K562 (cell line): ENCODE measurements around the gene PCDH8. TPM values are rescaled to one million over a fixed set of nuclear protein-coding genes. Genes with fewer than 3 reads are reported as not detected.

ENCODE experiments used
- ATAC-seq: fragments of 200-7000 bp; cut with Tn5 transposase; 3 replicates; pipeline ENCODE4 v1.9.1; 2020; ENCODE audit warnings: moderate library complexity
- BruUV-seq: library from RNA; stranded (reverse); fragments of 400-500 nt; replicated peaks from 2 replicates; lab custom pipeline; 2021; lab: Mats Ljungman, UMichigan
- CTCF ChIA-PET: fragments of 300-600 bp; formaldehyde crosslinking; extraction: SDS; loops from one replicate; lab custom pipeline; 2021; ENCODE audit warnings: low intra/inter-chr PET ratio; lab: Yijun Ruan, JAX
- POLR2A ChIA-PET: fragments of 300-600, 350-650 bp; sonication (Branson Sonifier 250); formaldehyde crosslinking; extraction: SDS; loops from one replicate; lab custom pipeline; 2021; ENCODE audit warnings: antibody characterized with exemption, inconsistent platforms; lab: Yijun Ruan, JAX
- DNase-seq, 4 experiments: peaks; one replicate each; pipeline versions ENCODE4 v3.0.0 to v3.0.0-alpha.2; 2011 to 2018; ENCODE audit warnings: low spot score in 3 of 4, mixed read lengths in 3 of 4; ENCODE audit errors: extremely low read depth in 1 of 4
- FAIRE-seq: peaks from 2 replicates; lab custom pipeline; 2011; peaks lifted over from hg19 to GRCh38; lab: Jason Lieb, UNC
- H2AFZ ChIP-seq: 2 replicates; pipeline ENCODE4 v1.6.0; 2011; ENCODE audit warnings: low read depth, low read length, control low read depth, inconsistent platforms
- H3K27ac ChIP-seq: fragments of 200-600 bp; 3 replicates; pipeline ENCODE4 v1.8.0; 2011; ENCODE audit warnings: low read depth, mild to moderate bottlenecking, control low read depth, inconsistent platforms, low read length, moderate library complexity, mixed read lengths; ENCODE audit errors: extremely low read depth
- H3K27me3 ChIP-seq, 2 experiments: fragments of 300-600 bp in 1 of 2; 2 replicates in 1 of 2; 3 replicates in 1 of 2; pipeline versions ENCODE4 v1.6.0 to v1.8.0; 2011; ENCODE audit warnings: inconsistent platforms in 2 of 2, low read length in 2 of 2, mild to moderate bottlenecking in 1 of 2, mixed read lengths in 1 of 2, moderate library complexity in 1 of 2; ENCODE audit not compliant: control insufficient read depth in 2 of 2, insufficient read depth in 2 of 2
- H3K36me3 ChIP-seq: fragments of 300-600 bp; 3 replicates; pipeline ENCODE4 v1.8.0; 2011; ENCODE audit warnings: mild to moderate bottlenecking, low read length, inconsistent platforms; ENCODE audit not compliant: control insufficient read depth, insufficient read depth
- H3K4me1 ChIP-seq, 2 experiments: fragments of 200-600 bp in 1 of 2; replicated peaks in 1 of 2; 2 replicates in 1 of 2; 3 replicates in 1 of 2; pipeline versions ENCODE4 v1.5.1 to v1.8.0; 2011; ENCODE audit warnings: inconsistent platforms in 2 of 2, low read length in 2 of 2, mild to moderate bottlenecking in 1 of 2, mixed read lengths in 1 of 2, moderate library complexity in 1 of 2; ENCODE audit not compliant: control insufficient read depth in 2 of 2, insufficient read depth in 2 of 2
- H3K4me2 ChIP-seq: 2 replicates; pipeline ENCODE4 v1.6.1; 2011; ENCODE audit warnings: low read length, control low read depth, inconsistent platforms, mixed read lengths; ENCODE audit not compliant: insufficient read depth
- H3K4me3 ChIP-seq: fragments of 200-600 bp; sonication (generic), shearing (Covaris generic); 2 replicates; pipeline ENCODE4 v1.5.1; 2016; ENCODE audit warnings: control low read depth, inconsistent platforms
- H3K79me2 ChIP-seq: fragments of 200-600 bp; 3 replicates; pipeline ENCODE4 v1.8.0; 2011; ENCODE audit warnings: low read length, inconsistent platforms; ENCODE audit not compliant: control insufficient read depth, insufficient read depth
- H3K9ac ChIP-seq, 2 experiments: 2 replicates each; pipeline versions ENCODE4 v1.6.0 to v1.6.1; 2011; ENCODE audit warnings: low read depth in 2 of 2, low read length in 2 of 2, control low read depth in 1 of 2, inconsistent platforms in 1 of 2, mild to moderate bottlenecking in 1 of 2, mixed read lengths in 1 of 2; ENCODE audit not compliant: insufficient read depth in 1 of 2
- H3K9me1 ChIP-seq: one replicate; pipeline ENCODE4 v1.6.0; 2011; ENCODE audit warnings: inconsistent platforms, mild to moderate bottlenecking, low read length, moderate library complexity; ENCODE audit not compliant: control insufficient read depth, insufficient read depth
- H3K9me3 ChIP-seq: replicated peaks from 2 replicates; pipeline ENCODE4 v1.5.1; 2011; ENCODE audit warnings: low read depth, low read length, inconsistent platforms; ENCODE audit not compliant: control insufficient read depth, insufficient read depth
- H4K20me1 ChIP-seq: replicated peaks from 2 replicates; pipeline ENCODE4 v1.6.1; 2011; ENCODE audit warnings: low read length, inconsistent platforms, mixed read lengths; ENCODE audit not compliant: control insufficient read depth, insufficient read depth
- HSF4 ChIP-seq: fragments of 250-450 bp; sonication (Bioruptor Pico); IDR thresholded peaks from 2 replicates; pipeline ENCODE4 v2.1.2; 2022; ENCODE audit warnings: mild to moderate bottlenecking, moderate library complexity, borderline replicate concordance
- SPI1 ChIP-seq: IDR thresholded peaks from 2 replicates; pipeline ENCODE4 v1.6.1; 2011; ENCODE audit warnings: low read depth, low read length, control low read depth, borderline replicate concordance
- ZNF232 ChIP-seq: sonication (generic); formaldehyde crosslinking; IDR thresholded peaks from 2 replicates; pipeline ENCODE4 v1.8.0; 2022; ENCODE audit warnings: mild to moderate bottlenecking, missing genetic modification reagents
- ZNF311 ChIP-seq: fragments of 250-450 bp; sonication (Bioruptor Pico); IDR thresholded peaks from 2 replicates; pipeline ENCODE4 v1.4.0; 2020; ENCODE audit warnings: mild to moderate bottlenecking, moderate library complexity
- ZNF518B ChIP-seq: fragments of 250-450 bp; sonication (Bioruptor Pico); IDR thresholded peaks from 2 replicates; pipeline ENCODE4 v1.5.0; 2021; ENCODE audit warnings: mild to moderate bottlenecking, moderate library complexity
- ZNF75A ChIP-seq: fragments of 450-650 bp; formaldehyde crosslinking; IDR thresholded peaks from 2 replicates; pipeline ENCODE4 v1.4.0; 2020; ENCODE audit warnings: mild to moderate bottlenecking
- WGBS: fragments of 100-300 bp; shearing (Covaris generic); methylation state at CpG from one replicate; pipeline ENCODE4 v1.1.6; 2016; ENCODE audit warnings: low coverage, mixed read lengths; ENCODE audit not compliant: insufficient coverage; ENCODE audit errors: missing lambda C conversion rate; 5-methylcytosine and 5-hydroxymethylcytosine counted together
- in situ Hi-C: fragments of 300-500 bp; cut with MboI; formaldehyde crosslinking; loops from 4 replicates; pipeline ENCODE4 v1.15.0; 2018; ENCODE audit warnings: inconsistent platforms, mixed read lengths
- intact Hi-C: fragments of 100-400 bp; cut with micrococcal nuclease; formaldehyde crosslinking; loops from 2 replicates; pipeline ENCODE4 v1.14.2; 2022
- polyA plus RNA-seq, 8 experiments: library from polyadenylated mRNA; depleted of rRNA in 4 of 8; stranded (reverse) in 5 of 8; unstranded in 3 of 8; fragments of >200 nt; fragmentation: Nextera tagmentation in 2 of 8; fragmentation: Illumina TruSeq in 1 of 8; extraction: Ambion mirVana in 2 of 8; extraction: Trizol in 1 of 8; gene quantifications; 2 replicates each; pipeline versions ENCODE4 v1.2.1 to v1.2.3, GENCODE V29; 2011 to 2014; ENCODE audit warnings: inconsistent platforms in 1 of 8, missing spikeins in 1 of 8
- total RNA-seq, 7 experiments: library from RNA; depleted of rRNA in 6 of 7; stranded (reverse); fragments of >200 nt in 6 of 7; fragmentation: Illumina TruSeq in 2 of 7; extraction: Trizol in 2 of 7; gene quantifications; 2 replicates each; pipeline versions ENCODE4 v1.2.1 to v1.2.3, GENCODE V29; 2011 to 2021; ENCODE audit warnings: low replicate concordance in 1 of 7
- TF ChIP-seq, protein P1 (sequence below): fragments of 200-600 bp; sonication (generic); IDR thresholded peaks from one replicate; pipeline ENCODE4 v1.6.1; 2012; ENCODE audit warnings: mild to moderate bottlenecking, low read depth, low read length, inconsistent platforms

PCDH8 gene
- total and polyA plus RNA-seq, 9 of the 15 experiments (the other 6 are each of a cell fraction or from before 2014, with no cell fraction given): not detected

DNA sequence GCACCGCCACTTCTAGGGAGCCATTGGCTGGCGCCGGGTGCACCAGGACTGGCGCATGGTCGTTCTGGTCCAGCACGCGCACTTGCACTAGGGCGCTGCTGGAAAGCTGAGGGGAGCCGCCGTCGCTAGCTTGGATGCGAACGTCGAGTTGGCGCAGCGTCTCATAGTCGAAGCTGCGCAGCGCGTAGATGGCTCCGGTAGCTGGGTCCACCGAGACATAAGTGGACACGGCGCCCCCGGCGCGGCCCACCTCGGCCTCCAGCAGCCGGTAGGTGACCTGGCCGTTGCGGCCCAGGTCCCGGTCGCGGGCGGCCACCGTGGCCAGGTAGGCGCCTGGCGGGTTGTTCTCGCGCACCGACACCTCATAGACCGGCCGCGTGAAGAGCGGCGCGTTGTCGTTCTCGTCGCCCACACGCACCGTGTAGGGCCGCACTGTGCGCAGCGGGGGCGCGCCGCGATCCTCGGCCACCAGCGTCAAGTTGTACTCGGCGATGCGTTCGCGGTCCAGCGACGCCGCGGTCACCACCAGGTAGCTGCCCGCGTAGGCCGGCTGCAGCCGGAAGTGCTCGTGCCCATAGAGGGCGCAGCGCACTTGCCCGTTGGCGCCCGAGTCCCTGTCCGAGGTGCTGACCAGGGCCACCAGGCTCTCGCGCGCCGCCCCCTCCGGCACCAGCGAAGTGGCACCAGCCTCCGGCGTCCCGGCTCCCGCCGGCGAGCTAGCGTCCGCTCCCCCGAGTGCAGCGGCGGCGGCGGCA, 1.7 kb downstream of the PCDH8 start:
- no peak for FAIRE-seq
- no peak for TF ChIP-seq SPI1
- TF ChIP-seq, protein P1, sequence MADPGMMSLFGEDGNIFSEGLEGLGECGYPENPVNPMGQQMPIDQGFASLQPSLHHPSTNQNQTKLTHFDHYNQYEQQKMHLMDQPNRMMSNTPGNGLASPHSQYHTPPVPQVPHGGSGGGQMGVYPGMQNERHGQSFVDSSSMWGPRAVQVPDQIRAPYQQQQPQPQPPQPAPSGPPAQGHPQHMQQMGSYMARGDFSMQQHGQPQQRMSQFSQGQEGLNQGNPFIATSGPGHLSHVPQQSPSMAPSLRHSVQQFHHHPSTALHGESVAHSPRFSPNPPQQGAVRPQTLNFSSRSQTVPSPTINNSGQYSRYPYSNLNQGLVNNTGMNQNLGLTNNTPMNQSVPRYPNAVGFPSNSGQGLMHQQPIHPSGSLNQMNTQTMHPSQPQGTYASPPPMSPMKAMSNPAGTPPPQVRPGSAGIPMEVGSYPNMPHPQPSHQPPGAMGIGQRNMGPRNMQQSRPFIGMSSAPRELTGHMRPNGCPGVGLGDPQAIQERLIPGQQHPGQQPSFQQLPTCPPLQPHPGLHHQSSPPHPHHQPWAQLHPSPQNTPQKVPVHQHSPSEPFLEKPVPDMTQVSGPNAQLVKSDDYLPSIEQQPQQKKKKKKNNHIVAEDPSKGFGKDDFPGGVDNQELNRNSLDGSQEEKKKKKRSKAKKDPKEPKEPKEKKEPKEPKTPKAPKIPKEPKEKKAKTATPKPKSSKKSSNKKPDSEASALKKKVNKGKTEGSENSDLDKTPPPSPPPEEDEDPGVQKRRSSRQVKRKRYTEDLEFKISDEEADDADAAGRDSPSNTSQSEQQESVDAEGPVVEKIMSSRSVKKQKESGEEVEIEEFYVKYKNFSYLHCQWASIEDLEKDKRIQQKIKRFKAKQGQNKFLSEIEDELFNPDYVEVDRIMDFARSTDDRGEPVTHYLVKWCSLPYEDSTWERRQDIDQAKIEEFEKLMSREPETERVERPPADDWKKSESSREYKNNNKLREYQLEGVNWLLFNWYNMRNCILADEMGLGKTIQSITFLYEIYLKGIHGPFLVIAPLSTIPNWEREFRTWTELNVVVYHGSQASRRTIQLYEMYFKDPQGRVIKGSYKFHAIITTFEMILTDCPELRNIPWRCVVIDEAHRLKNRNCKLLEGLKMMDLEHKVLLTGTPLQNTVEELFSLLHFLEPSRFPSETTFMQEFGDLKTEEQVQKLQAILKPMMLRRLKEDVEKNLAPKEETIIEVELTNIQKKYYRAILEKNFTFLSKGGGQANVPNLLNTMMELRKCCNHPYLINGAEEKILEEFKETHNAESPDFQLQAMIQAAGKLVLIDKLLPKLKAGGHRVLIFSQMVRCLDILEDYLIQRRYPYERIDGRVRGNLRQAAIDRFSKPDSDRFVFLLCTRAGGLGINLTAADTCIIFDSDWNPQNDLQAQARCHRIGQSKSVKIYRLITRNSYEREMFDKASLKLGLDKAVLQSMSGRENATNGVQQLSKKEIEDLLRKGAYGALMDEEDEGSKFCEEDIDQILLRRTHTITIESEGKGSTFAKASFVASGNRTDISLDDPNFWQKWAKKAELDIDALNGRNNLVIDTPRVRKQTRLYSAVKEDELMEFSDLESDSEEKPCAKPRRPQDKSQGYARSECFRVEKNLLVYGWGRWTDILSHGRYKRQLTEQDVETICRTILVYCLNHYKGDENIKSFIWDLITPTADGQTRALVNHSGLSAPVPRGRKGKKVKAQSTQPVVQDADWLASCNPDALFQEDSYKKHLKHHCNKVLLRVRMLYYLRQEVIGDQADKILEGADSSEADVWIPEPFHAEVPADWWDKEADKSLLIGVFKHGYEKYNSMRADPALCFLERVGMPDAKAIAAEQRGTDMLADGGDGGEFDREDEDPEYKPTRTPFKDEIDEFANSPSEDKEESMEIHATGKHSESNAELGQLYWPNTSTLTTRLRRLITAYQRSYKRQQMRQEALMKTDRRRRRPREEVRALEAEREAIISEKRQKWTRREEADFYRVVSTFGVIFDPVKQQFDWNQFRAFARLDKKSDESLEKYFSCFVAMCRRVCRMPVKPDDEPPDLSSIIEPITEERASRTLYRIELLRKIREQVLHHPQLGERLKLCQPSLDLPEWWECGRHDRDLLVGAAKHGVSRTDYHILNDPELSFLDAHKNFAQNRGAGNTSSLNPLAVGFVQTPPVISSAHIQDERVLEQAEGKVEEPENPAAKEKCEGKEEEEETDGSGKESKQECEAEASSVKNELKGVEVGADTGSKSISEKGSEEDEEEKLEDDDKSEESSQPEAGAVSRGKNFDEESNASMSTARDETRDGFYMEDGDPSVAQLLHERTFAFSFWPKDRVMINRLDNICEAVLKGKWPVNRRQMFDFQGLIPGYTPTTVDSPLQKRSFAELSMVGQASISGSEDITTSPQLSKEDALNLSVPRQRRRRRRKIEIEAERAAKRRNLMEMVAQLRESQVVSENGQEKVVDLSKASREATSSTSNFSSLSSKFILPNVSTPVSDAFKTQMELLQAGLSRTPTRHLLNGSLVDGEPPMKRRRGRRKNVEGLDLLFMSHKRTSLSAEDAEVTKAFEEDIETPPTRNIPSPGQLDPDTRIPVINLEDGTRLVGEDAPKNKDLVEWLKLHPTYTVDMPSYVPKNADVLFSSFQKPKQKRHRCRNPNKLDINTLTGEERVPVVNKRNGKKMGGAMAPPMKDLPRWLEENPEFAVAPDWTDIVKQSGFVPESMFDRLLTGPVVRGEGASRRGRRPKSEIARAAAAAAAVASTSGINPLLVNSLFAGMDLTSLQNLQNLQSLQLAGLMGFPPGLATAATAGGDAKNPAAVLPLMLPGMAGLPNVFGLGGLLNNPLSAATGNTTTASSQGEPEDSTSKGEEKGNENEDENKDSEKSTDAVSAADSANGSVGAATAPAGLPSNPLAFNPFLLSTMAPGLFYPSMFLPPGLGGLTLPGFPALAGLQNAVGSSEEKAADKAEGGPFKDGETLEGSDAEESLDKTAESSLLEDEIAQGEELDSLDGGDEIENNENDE: no peak
- TF ChIP-seq ZNF518B (CRISPR knock-in tag): no peak
- no peak for TF ChIP-seq ZNF311
- TF ChIP-seq ZNF232 (CRISPR knock-in tag): no peak
- no peak for TF ChIP-seq ZNF75A (CRISPR knock-in tag)
- TF ChIP-seq HSF4: no peak

More for the DNA sequence above, 1.7 kb downstream of the PCDH8 start:
- 57% methylated on average over 9 of the region's 100 CpGs for WGBS
- no peak overlapping the region for H2AFZ ChIP-seq
- H3K79me2 ChIP-seq: no peaks in the 10 kb centered on the region
- in situ Hi-C loops: no loop called here
- POLR2A ChIA-PET: no interaction called here
- no peaks in the 10 kb centered on the region for H3K9me3 ChIP-seq
- no peaks in the 10 kb centered on the region for H3K27me3 ChIP-seq
- H3K4me2 ChIP-seq: no peak overlapping the region
- no peaks in the 10 kb centered on the region for H4K20me1 ChIP-seq
- H3K9ac ChIP-seq: no peak overlapping the region
- DNase-seq (no peak), ATAC-seq (no peak)
- CTCF ChIA-PET: no interaction called here
- H3K36me3 ChIP-seq: no peaks in the 10 kb centered on the region
- peaks cover 0 to 6% of the 10 kb centered on the region in 2 experiments; a peak in 1 of 5 replicates for H3K4me1 ChIP-seq
- intact Hi-C loops: no loop called here
- H3K4me3 ChIP-seq: no peak overlapping the region
- H3K27ac ChIP-seq: no peak overlapping the region
- no peaks in the 10 kb centered on the region for H3K9me1 ChIP-seq
- no TSS peak for BruUV-seq
